Motor neuron (in vitro differentiated cells): Measurements from ENCODE around the gene COLEC11. TPM values are rescaled to one million over a fixed set of nuclear protein-coding genes. Genes with fewer than 3 reads are reported as not detected.

Experiments used
- ATAC-seq, 8 experiments: fragments of 200-7000 bp; cut with Tn5 transposase; replicated peaks in 6 of 8; 2 replicates each; pipeline ENCODE4 v1.8.0; 2021; ENCODE audit warnings: mild to moderate bottlenecking in 8 of 8, moderate library complexity in 8 of 8
- H3K27ac ChIP-seq, 2 donors: fragments of 250-450 bp; sonication (Bioruptor Pico); 2 replicates each; pipeline ENCODE4 v1.9.0; 2021; ENCODE audit warnings: antibody characterized with exemption in 2 of 2, mild to moderate bottlenecking in 2 of 2, moderate library complexity in 1 of 2
- H3K4me1 ChIP-seq, 2 donors: fragments of 250-450 bp; sonication (Bioruptor Pico); replicated peaks in 1 of 2; 2 replicates each; pipeline ENCODE4 v1.6.1; 2021; ENCODE audit warnings: antibody characterized with exemption in 2 of 2, mild to moderate bottlenecking in 2 of 2, moderate library complexity in 1 of 2
- H3K4me3 ChIP-seq, 5 donors: fragments of 250-450 bp; sonication (Bioruptor Pico); 2 replicates each; pipeline ENCODE4 v1.9.0; 2021; ENCODE audit warnings: antibody characterized with exemption in 5 of 5, mild to moderate bottlenecking in 5 of 5, moderate library complexity in 4 of 5
- WGBS, 10 experiments: fragments of 450-650 bp; shearing (Covaris generic); methylation state at CpG; one replicate each; pipeline ENCODE4 v1.0.0; 2022; 5-methylcytosine and 5-hydroxymethylcytosine counted together
- in situ Hi-C, 9 experiments: fragments of 400-800 bp; cut with MboI; loops; one replicate each; pipeline ENCODE4 v1.15.0; 2021; ENCODE audit warnings: low sequenced_read_pairs in 9 of 9, low pct_unique_long_range_greater_than_20kb in 2 of 9; ENCODE audit not compliant: unreplicated experiment in 9 of 9
- total RNA-seq, 8 experiments: library from RNA; unstranded; fragments of 300-600 nt; gene quantifications; 2 replicates each; pipeline versions ENCODE4 v1.2.3 to v1.2.4, GENCODE V29; 2022

Gene COLEC11
- total RNA-seq, 8 experiments from 2014 or later, result 0.14 to 0.33 (median 0.21) TPM; not detected in 3

DNA sequence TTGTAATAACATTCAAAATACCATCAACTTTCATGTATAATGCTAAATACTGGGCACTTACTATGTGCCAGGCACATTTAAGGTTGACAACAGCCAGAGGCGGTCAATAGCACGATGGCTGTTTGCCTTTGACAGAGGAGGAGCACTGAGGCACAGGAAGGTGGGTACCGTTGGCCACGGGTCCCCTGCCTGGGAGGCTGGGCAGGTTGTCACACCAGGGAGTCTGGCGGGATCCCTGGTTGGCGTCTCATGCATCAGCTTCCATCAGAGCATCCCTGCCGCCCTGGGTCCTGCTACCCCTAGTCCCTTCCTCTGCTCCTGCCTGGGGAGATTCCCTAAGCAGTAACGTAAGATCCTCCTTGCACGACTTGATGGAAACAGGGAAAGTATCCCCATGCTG, 82.5 kb downstream of the COLEC11 start:
- no peak for ATAC-seq
- in situ Hi-C loops, result no loop called here
- H3K4me3 ChIP-seq, result no peak overlapping the region
- 44 to 100% (median 67%) methylated on average over 1 to 3 of the region's 9 CpGs; no CpG with 5 or more reads in 3 of the 10 experiments for WGBS, 10 experiments
- no peaks in the 10 kb centered on the region for H3K4me1 ChIP-seq
- H3K27ac ChIP-seq, result no peak overlapping the region

DNA sequence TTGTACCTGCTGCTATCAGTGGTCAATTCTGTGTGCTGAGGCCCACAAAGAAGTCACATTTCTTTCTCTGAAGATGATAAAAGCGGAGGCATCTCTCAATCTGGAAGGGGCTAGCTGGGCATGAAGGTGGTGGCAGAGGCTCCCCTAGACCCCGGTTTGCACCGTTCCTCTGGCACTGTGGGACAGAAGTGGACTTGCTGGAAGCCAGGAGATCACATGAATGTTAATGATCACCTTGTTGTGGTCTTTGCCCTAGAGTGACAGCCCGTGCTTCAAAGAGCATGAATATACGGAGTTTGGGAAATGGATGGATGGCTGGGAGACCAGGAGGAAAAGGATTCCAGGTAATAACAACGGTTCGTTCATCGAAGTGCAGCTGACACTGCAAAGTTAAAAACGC, 83.3 kb downstream of the COLEC11 start:
- in situ Hi-C loops, result no loop called here
- no peak for ATAC-seq
- H3K27ac ChIP-seq, result no peak overlapping the region
- no peaks in the 10 kb centered on the region for H3K4me1 ChIP-seq
- H3K4me3 ChIP-seq, result no peak overlapping the region
- WGBS, 10 experiments, result 16 to 95% (median 75%) methylated on average over 3 to 9 of the region's 9 CpGs; no CpG with 5 or more reads in 3 of the 10 experiments

DNA sequence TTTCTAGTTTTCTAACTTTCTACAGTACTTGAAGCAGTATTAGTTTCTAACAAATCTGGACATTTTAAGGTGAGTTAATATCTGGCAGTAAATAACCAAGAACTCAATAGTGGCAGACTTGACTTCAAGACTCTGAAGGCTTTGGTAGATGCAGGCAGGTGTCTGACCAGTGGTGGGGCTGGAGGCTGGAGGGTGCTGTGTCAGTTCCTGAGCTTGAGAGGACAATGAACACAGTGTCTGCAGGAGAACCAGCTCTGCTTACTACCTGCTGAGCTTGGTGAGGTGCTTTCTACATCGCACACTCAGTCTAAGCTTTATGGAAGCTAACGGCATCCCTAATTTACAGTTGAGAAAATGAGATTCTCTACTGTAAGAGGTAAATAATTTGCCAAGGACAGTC, 84.3 kb downstream of the COLEC11 start:
- in situ Hi-C loops, result no loop called here
- 77 to 100% (median 89%) methylated on average over 1 to 2 of the region's 2 CpGs; no CpG with 5 or more reads in 4 of the 10 experiments for WGBS, 10 experiments
- ATAC-seq, result no peak

DNA sequence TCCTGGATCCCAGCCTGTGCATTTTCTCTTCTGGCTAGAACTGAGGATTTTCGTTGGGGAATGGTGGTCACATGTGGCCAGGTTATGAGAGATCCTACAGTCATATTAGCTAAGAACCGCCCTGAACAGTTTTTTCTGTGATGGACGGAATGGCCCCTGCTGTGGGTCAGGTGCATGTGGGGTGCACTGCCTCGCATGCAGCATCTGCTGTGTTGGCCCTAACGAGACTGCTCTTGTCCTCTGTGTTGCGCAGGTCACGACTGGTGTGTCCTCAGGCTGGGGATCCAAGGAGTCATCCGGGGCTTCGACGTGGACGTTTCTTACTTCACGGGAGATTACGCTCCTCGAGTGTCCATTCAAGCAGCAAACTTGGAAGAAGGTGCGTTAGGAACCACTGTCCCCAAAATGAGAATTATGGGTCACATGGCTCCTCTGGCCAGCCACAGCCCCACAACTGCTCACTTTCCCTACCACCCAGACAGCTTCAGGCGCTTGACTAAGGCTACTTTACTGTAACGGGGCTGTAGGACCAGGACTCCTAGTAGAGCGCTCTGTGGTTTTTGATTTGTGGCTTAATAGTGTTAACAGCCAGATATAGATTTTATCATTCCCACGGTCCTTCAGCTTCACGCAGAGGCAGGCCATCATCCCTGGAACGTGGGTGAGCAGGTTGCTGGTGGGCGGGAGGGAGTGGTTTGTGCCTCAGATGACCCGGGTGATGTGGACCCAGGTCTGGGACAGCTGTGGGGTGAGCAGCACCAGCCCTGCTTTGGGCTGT, 84.9 kb downstream of the COLEC11 start:
- Histone ChIP-seq H3K27ac (no peak overlapping the region), H3K4me1 (no peaks in the 10 kb centered on the region), H3K4me3 (no peak overlapping the region)
- 40 to 100% (median 87%) methylated on average over 1 to 17 of the region's 23 CpGs; no CpG with 5 or more reads in 3 of the 10 experiments for WGBS, 10 experiments
- in situ Hi-C loops, result no loop called here
- ATAC-seq, result no peak

More for the DNA sequence above, 84.3 kb downstream of the COLEC11 start:
- Histone ChIP-seq H3K4me3 (no peak overlapping the region), H3K27ac (no peak overlapping the region), H3K4me1 (no peaks in the 10 kb centered on the region)

DNA sequence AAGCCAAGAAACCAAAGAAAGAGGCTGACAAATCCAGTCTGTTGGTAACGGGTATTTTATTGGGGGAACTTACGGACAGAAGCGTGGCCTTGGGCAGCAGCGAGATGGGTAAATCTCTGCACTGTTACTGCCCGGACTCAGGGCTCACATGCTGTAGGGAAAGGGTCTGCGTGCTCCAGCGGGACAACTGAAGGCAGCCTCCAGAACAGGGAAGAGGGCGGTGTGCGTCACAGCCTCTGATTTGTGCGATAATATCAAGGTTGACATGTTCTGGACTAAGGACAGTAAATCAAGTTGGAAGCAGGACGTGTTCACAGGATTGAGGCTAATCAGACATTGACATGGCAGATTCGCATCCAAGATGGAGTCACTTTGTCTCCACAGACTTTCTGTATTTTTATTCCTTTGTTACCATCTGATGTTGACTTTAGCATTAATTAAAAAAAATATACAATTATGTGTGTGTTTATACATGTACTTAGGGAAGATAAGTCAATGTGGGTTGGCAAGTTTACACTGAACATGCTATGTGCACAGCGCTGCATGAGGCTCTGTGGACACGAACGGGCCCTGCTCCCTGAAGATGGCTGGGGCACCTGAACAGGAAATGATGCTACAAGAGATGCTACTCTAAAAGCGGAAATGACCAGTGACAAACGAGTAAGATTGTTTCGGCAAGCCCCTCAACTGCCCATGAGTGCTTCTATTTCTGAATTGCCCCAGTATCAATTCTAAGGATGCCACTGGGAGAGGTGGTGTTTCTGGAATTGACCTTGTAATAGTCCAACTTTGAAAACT, 85.8 kb downstream of the COLEC11 start:
- no peak overlapping the region for H3K27ac ChIP-seq
- no peak for ATAC-seq
- WGBS, 10 experiments, result 30 to 100% (median 93%) methylated on average over 2 to 15 of the region's 18 CpGs; no CpG with 5 or more reads in 1 of the 10 experiments

DNA sequence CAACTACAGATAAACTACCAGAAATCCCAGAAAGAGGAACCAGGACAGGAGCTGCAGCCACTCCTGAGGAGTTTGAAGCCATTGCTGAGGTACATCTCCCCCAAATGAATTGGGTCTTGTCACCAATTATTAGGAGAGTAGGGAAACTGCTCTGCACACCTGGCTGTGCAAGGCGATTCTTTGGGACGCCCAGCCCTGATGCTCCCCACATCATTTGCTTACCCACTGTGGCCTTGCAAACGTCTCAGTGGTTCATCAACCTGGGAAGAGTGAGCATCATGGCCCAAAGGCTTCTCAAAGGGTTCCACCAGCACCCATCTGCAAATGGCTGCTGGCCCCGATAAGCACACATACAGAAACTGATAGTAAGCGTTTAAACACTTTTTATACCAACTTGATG, 86.7 kb downstream of the COLEC11 start:
- 29 to 100% (median 90%) methylated on average over 1 to 4 of the region's 5 CpGs; no CpG with 5 or more reads in 4 of the 10 experiments for WGBS, 10 experiments
- Histone ChIP-seq H3K27ac (no peak overlapping the region), H3K4me1 (no peaks in the 10 kb centered on the region), H3K4me3 (no peak overlapping the region)
- in situ Hi-C loops, result no loop called here
- no peak for ATAC-seq

More for the DNA sequence above, 85.8 kb downstream of the COLEC11 start:
- Histone ChIP-seq H3K4me1 (no peaks in the 10 kb centered on the region), H3K4me3 (no peak overlapping the region)
- in situ Hi-C loops, result no loop called here

DNA sequence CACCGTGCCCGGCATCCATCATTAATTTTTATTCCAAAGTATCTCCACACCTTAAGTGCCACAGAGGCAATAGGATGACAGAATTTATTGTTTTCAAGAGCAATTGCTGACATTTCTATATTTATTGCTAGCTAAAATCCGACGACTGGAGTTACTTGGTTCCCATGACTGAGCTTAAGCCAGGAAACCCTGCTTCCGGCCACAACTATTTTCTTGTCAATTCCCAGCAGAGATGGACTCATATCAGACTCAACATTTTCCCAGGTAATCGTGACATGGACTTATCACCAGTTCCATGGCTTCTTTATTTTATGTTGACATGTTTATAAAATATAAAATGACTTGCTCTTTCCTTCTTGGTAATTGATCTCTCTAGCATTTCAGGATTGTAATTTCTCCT, 87.9 kb downstream of the COLEC11 start:
- WGBS, 10 experiments, result 0 to 100% (median 91%) methylated on average over 1 to 5 of the region's 6 CpGs
- in situ Hi-C loops, result no loop called here
- no peak for ATAC-seq

DNA sequence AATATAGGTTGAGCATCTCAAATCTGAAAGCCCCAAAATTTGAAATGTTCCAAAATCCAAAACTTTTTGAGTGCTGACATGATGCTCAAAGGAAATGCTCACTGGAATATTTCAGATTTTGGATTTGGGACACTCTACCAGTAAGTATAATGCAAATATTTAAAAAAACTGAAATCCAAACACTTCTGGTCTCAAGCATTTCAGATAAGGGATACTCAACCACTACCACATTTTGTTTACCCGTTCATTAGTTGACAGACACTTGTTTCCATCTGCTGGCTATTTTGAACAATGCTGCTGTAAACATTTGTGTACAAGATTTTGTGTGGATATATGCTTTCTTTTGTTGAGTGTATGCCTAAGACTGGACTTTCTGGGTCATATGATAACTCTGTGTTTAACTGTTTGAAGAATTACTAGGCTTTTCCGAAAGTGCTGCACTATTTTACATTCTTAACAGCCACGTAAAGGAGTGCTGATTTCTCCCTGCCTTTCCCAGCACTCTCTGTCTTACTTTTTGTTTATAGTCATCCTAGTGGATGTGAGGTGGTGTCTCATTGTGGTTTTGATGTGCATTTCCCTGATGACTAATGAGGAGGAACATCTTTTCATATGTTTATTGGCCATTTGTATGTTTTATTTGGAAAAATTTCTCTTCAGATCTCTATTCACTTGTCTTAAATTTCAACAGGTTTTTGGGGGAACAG, 89.0 kb downstream of the COLEC11 start:
- WGBS, 10 experiments, result 0 to 90% (median 61%) methylated on average over 1 to 3 of the region's 3 CpGs; no CpG with 5 or more reads in 1 of the 10 experiments
- in situ Hi-C loops, result no loop called here

More for the DNA sequence above, 87.9 kb downstream of the COLEC11 start:
- H3K4me3 ChIP-seq, result no peak overlapping the region
- no peak overlapping the region for H3K27ac ChIP-seq
- H3K4me1 ChIP-seq, result no peaks in the 10 kb centered on the region

DNA sequence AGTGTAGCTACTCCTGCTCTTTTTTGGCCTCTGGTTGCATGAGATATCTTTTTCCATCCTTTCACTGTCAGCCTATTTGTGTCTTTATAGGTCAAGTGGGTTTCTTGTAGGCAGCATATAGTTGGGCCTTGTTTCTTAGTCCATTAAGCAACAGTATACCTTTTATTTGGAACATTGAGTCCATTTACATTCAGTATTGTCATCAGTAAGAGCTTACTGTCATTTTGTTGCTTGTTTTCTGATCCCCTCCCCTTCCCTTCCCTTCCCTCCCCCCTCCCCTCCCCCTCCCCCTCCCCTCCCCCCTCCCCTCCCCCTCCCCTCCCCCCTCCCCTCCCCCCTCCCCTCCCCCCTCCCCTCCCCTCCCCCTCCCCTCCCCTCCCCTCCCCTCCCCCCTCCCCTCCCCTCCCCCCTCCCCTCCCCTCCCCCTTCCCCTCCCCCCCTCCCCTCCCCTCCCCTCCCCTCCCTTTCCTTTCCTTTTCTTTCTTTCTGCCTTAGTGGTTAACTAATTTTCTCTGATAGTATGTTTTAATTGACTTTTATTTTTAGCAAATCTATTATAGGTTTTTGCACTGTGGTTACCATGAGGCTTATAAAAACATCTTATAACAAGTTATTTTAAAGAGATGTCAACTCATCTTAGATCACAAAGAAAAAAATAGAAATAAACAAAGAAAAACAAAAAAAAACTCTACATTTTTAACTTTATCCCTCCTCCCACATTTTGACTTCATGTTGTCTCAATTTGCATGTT, 95.3 kb downstream of the COLEC11 start:
- H3K4me1 ChIP-seq, result no peaks in the 10 kb centered on the region
- H3K27ac ChIP-seq, result no peak overlapping the region
- no peak overlapping the region for H3K4me3 ChIP-seq
- in situ Hi-C loops, result no loop called here
- ATAC-seq, result no peak

More for the DNA sequence above, 89.0 kb downstream of the COLEC11 start:
- Histone ChIP-seq H3K4me3 (no peak overlapping the region), H3K27ac (no peak overlapping the region), H3K4me1 (no peaks in the 10 kb centered on the region)
- peak in 2 of 8 experiments; percentile 87 to 98 for ATAC-seq

DNA sequence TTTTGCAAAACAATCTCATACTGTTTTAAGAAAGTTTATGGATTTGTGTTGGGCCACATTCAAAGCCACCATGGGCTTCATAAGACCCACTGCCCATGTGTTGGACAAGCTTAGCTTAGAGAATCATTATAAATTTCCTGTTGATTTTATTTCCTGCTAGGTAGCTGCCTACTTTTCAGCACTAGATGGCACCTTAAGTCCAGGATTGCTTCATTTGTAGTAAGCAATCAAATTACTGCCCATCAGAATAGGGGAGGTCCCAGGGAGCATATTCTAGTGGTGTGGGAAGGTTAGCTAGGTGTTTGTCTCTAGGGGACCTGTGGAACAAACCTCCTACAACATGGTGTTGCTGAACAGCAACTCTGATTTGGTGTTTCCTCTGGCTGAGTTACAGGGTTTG, 97.5 kb downstream of the COLEC11 start:
- Histone ChIP-seq H3K4me1 (no peaks in the 10 kb centered on the region), H3K4me3 (no peak overlapping the region), H3K27ac (no peak overlapping the region)
- peak in 7 of 8 experiments; percentile 30 to 83 (median 57) for ATAC-seq
- in situ Hi-C loops, result no loop called here
